GM12875 (cell line): ENCODE results near the gene ITPKA.

ENCODE experiments used
- H3K4me3 ChIP-seq: one replicate; pipeline ENCODE4 v1.5.1; 2011; ENCODE audit warnings: low read depth, low read length, control low read depth
- CTCF ChIP-seq: IDR thresholded peaks from 2 replicates; pipeline ENCODE4 v1.5.1; 2011; ENCODE audit warnings: low read depth, mild to moderate bottlenecking, control low read depth, inconsistent platforms, low read length, moderate library complexity, borderline replicate concordance; ENCODE audit not compliant: insufficient read depth

ITPKA gene

GRCh38 chr15:41483115-41483514 is 10.6 kb upstream of the ITPKA start:
- no peak overlapping the region for H3K4me3 ChIP-seq
- no peak for TF ChIP-seq CTCF

GRCh38 chr15:41483519-41483918 is 10.2 kb upstream of the ITPKA start:
- H3K4me3 ChIP-seq, result no peak overlapping the region
- TF ChIP-seq CTCF, result no peak

- no peak for TF ChIP-seq CTCF
- no peak overlapping the region for H3K4me3 ChIP-seq
Measured at GRCh38 chr15:41484937-41485625, 8.6 kb upstream of the ITPKA start.

- no peak overlapping the region for H3K4me3 ChIP-seq
- no peak for TF ChIP-seq CTCF
Measured at GRCh38 chr15:41486286-41486685, 7.4 kb upstream of the ITPKA start.

GRCh38 chr15:41487381-41487780 is 6.3 kb upstream of the ITPKA start:
- TF ChIP-seq CTCF, result no peak
- no peak overlapping the region for H3K4me3 ChIP-seq

GRCh38 chr15:41487802-41488201 is 5.9 kb upstream of the ITPKA start:
- no peak for TF ChIP-seq CTCF
- H3K4me3 ChIP-seq, result no peak overlapping the region

GRCh38 chr15:41489641-41490040 is 4.0 kb upstream of the ITPKA start:
- no peak overlapping the region for H3K4me3 ChIP-seq
- no peak for TF ChIP-seq CTCF
